NCI-H2081 treated with DMSO at 0.1 percent for 48 hours (cell line): ENCODE results near the gene ACSM3.
"Not testable (repeated sequence)": the region's sequence is repeated elsewhere in the genome, so short reads cannot be mapped to it uniquely, and the experiment has no call there.

ENCODE experiments used
- DNase-seq: peaks from one replicate; lab custom pipeline; 2025; lab: John Stamatoyannopoulos, UW

The ACSM3 gene

GRCh38 chr16:20760346-20760745, 3.5 kb upstream of the ACSM3 start:
- DNase-seq, result no peak

GRCh38 chr16:20761175-20761574, 2.6 kb upstream of the ACSM3 start:
- no peak for DNase-seq

GRCh38 chr16:20762404-20763123, 1.2 kb upstream of the ACSM3 start:
- no peak for DNase-seq

GRCh38 chr16:20764448-20764847, 634 bp downstream of the ACSM3 start:
- DNase-seq, result not testable (repeated sequence)

GRCh38 chr16:20765732-20766131, 1.9 kb downstream of the ACSM3 start:
- DNase-seq, result no peak

GRCh38 chr16:20766294-20766693, 2.5 kb downstream of the ACSM3 start:
- no peak for DNase-seq

GRCh38 chr16:20767577-20767976, 3.8 kb downstream of the ACSM3 start:
- DNase-seq, result no peak

GRCh38 chr16:20768121-20768520, 4.3 kb downstream of the ACSM3 start:
- no peak for DNase-seq

GRCh38 chr16:20768818-20769217, 5.0 kb downstream of the ACSM3 start:
- no peak for DNase-seq

GRCh38 chr16:20773679-20774078, 9.9 kb downstream of the ACSM3 start:
- no peak for DNase-seq

- no peak for DNase-seq
Observed at GRCh38 chr16:20774703-20775362, 11.0 kb downstream of the ACSM3 start.

GRCh38 chr16:20781697-20782096, 17.9 kb downstream of the ACSM3 start:
- no peak for DNase-seq

GRCh38 chr16:20782470-20782869, 18.7 kb downstream of the ACSM3 start:
- no peak for DNase-seq

GRCh38 chr16:20784204-20784603, 20.4 kb downstream of the ACSM3 start:
- DNase-seq, result no peak

GRCh38 chr16:20789130-20789529, 25.3 kb downstream of the ACSM3 start:
- DNase-seq, result no peak

GRCh38 chr16:20791923-20792612, 28.3 kb downstream of the ACSM3 start:
- no peak for DNase-seq

- no peak for DNase-seq
Observed at GRCh38 chr16:20798364-20798763, 34.5 kb downstream of the ACSM3 start.

GRCh38 chr16:20799599-20799998, 35.8 kb downstream of the ACSM3 start:
- no peak for DNase-seq

GRCh38 chr16:20801278-20801677, 37.5 kb downstream of the ACSM3 start:
- no peak for DNase-seq

- DNase-seq, result no peak
Observed at GRCh38 chr16:20803192-20803560, 39.4 kb downstream of the ACSM3 start.

- no peak for DNase-seq
Observed at GRCh38 chr16:20803561-20804214, 39.9 kb downstream of the ACSM3 start.

GRCh38 chr16:20805684-20806167, 41.9 kb downstream of the ACSM3 start:
- DNase-seq, result peak; percentile 1
